ENCODE results near the gene FAM9A. TPM values are rescaled to one million over a fixed set of nuclear protein-coding genes. Genes with fewer than 3 reads are reported as not detected.
"Not testable (repeated sequence)": the region's sequence is repeated elsewhere in the genome, so short reads cannot be mapped to it uniquely, and the experiment has no call there.

The FAM9A gene
- total RNA-seq, 2 donors from 2014 or later, result not detected

- DNase-seq, result no peak
- ATAC-seq, result no peak
- intact Hi-C loops (cut with DNase I, micrococcal nuclease), result no loop called here
Observed at GRCh38 chrX:8808661-8809060, 7.5 kb upstream of the FAM9A start.

GRCh38 chrX:8805974-8806373, 4.8 kb upstream of the FAM9A start:
- DNase-seq (no peak), ATAC-seq (no peak)
- intact Hi-C loops (cut with DNase I, micrococcal nuclease), result no loop called here

GRCh38 chrX:8805046-8805445, 3.9 kb upstream of the FAM9A start:
- no peak for DNase-seq
- ATAC-seq, result no peak
- intact Hi-C loops (cut with DNase I, micrococcal nuclease), result no loop called here

- intact Hi-C loops (cut with DNase I, micrococcal nuclease), result no loop called here
- DNase-seq, result no peak
- no peak for ATAC-seq
Observed at GRCh38 chrX:8803326-8803725, 2.1 kb upstream of the FAM9A start.

GRCh38 chrX:8800351-8800750, 832 bp downstream of the FAM9A start:
- intact Hi-C loops (cut with DNase I, micrococcal nuclease); ATAC-seq; DNase-seq: not testable (repeated sequence)

GRCh38 chrX:8799281-8799680, 1.9 kb downstream of the FAM9A start:
- ATAC-seq; intact Hi-C loops (cut with DNase I, micrococcal nuclease); DNase-seq: not testable (repeated sequence)

GRCh38 chrX:8798702-8799101, 2.5 kb downstream of the FAM9A start:
- ATAC-seq; DNase-seq; intact Hi-C loops (cut with DNase I, micrococcal nuclease): not testable (repeated sequence)

GRCh38 chrX:8787119-8787518, 14.1 kb downstream of the FAM9A start:
- ATAC-seq; intact Hi-C loops (cut with DNase I, micrococcal nuclease); DNase-seq: not testable (repeated sequence)

- ATAC-seq, result no peak
- no peak for DNase-seq
- intact Hi-C loops (cut with DNase I, micrococcal nuclease), result no loop called here
Observed at GRCh38 chrX:8784162-8784561, 17.0 kb downstream of the FAM9A start.

- intact Hi-C loops (cut with DNase I, micrococcal nuclease), result no loop called here
- DNase-seq (no peak), ATAC-seq (no peak)
Observed at GRCh38 chrX:8783714-8784098, 17.5 kb downstream of the FAM9A start.

- DNase-seq, result peak in 1 of 2 donors; percentile 16
- ATAC-seq, result no peak
- intact Hi-C loops (cut with DNase I, micrococcal nuclease), result no loop called here
Observed at GRCh38 chrX:8783097-8783713, 18.0 kb downstream of the FAM9A start.

- intact Hi-C loops (cut with DNase I, micrococcal nuclease), result no loop called here
- DNase-seq (no peak), ATAC-seq (no peak)
Observed at GRCh38 chrX:8782595-8782994, 18.6 kb downstream of the FAM9A start.

- ATAC-seq; intact Hi-C loops (cut with DNase I, micrococcal nuclease); DNase-seq: not testable (repeated sequence)
Observed at GRCh38 chrX:8781921-8782320, 19.3 kb downstream of the FAM9A start.

GRCh38 chrX:8773117-8773516, 28.1 kb downstream of the FAM9A start:
- ATAC-seq (no peak), DNase-seq (no peak)
- intact Hi-C loops (cut with DNase I, micrococcal nuclease), result no loop called here

- ATAC-seq (no peak), DNase-seq (no peak)
- intact Hi-C loops (cut with DNase I, micrococcal nuclease), result no loop called here
Observed at GRCh38 chrX:8760021-8760420, 41.2 kb downstream of the FAM9A start.

GRCh38 chrX:8758706-8759105, 42.5 kb downstream of the FAM9A start:
- DNase-seq; intact Hi-C loops (cut with DNase I, micrococcal nuclease): not testable (repeated sequence)

GRCh38 chrX:8757609-8758389, 43.4 kb downstream of the FAM9A start:
- intact Hi-C loops (cut with DNase I, micrococcal nuclease); ATAC-seq; DNase-seq: not testable (repeated sequence)

More at GRCh38 chrX:8758706-8759105, 42.5 kb downstream of the FAM9A start:
- ATAC-seq, result not testable (repeated sequence)

- intact Hi-C loops (cut with DNase I, micrococcal nuclease), result no loop called here
- DNase-seq (no peak), ATAC-seq (no peak)
Observed at GRCh38 chrX:8755813-8756212, 45.4 kb downstream of the FAM9A start.

- ATAC-seq, result no peak
- DNase-seq, result no peak
- intact Hi-C loops (cut with DNase I, micrococcal nuclease), result no loop called here
Observed at GRCh38 chrX:8755116-8755515, 46.1 kb downstream of the FAM9A start.

- DNase-seq (no peak), ATAC-seq (peak; percentile 75)
- intact Hi-C loops (cut with DNase I, micrococcal nuclease), result no loop called here
Observed at GRCh38 chrX:8749697-8750096, 51.5 kb downstream of the FAM9A start.

Measured in left colon (tissue), 2 donors.